Measurements from ENCODE around the gene CDC37L1. TPM values are rescaled to one million over a fixed set of nuclear protein-coding genes. Genes with fewer than 3 reads are reported as not detected.
"Not testable (repeated sequence)": the region's sequence is repeated elsewhere in the genome, so short reads cannot be mapped to it uniquely, and the experiment has no call there.

CDC37L1 gene
- total RNA-seq, 1 experiment from 2014 or later, result 12.1 TPM

- Mint-ChIP-seq H3K4me1 (ENCODE audit: low read depth, unreplicated experiment) (no peaks in the 10 kb centered on the region), H3K36me3 (ENCODE audit: insufficient read depth, unreplicated experiment) (no peaks in the 10 kb centered on the region), H3K4me3 (ENCODE audit: low read depth, unreplicated experiment) (no peak overlapping the region), H3K9me3 (ENCODE audit: low read depth, unreplicated experiment) (no peaks in the 10 kb centered on the region), H3K27ac (ENCODE audit: unreplicated experiment) (no peak overlapping the region), H3K27me3 (ENCODE audit: unreplicated experiment) (no peaks in the 10 kb centered on the region)
- intact Hi-C loops (cut with micrococcal nuclease; ENCODE audit: unreplicated experiment), result loop anchor here (2.0 to 5.0 kb wide), 2 partner anchors 153 to 257 kb away; no protein-coding TSS in a partner anchor
- peak; percentile 48 for DNase-seq
- no TSS peak for BruUV-seq (replicated peaks)
- TF ChIP-seq CTCF (IDR thresholded peaks at IDR 0.05; ENCODE audit: unreplicated experiment), result peak; percentile 35
- CTCF ChIA-PET, result interaction anchor here (0.8 to 1.3 kb wide), 2 partner anchors 13 to 257 kb away, joined by 4 to 6 read pairs; no protein-coding TSS in a partner anchor
Measured at GRCh38 chr9:4640027-4640426, 39.3 kb upstream of the CDC37L1 start.

GRCh38 chr9:4642351-4642750 lies 37.0 kb upstream of the CDC37L1 start:
- Mint-ChIP-seq H3K4me3 (ENCODE audit: low read depth, unreplicated experiment) (no peak overlapping the region), H3K27me3 (ENCODE audit: unreplicated experiment) (no peaks in the 10 kb centered on the region), H3K9me3 (ENCODE audit: low read depth, unreplicated experiment) (no peaks in the 10 kb centered on the region), H3K36me3 (ENCODE audit: insufficient read depth, unreplicated experiment) (no peaks in the 10 kb centered on the region), H3K4me1 (ENCODE audit: low read depth, unreplicated experiment) (no peaks in the 10 kb centered on the region), H3K27ac (ENCODE audit: unreplicated experiment) (no peak overlapping the region)
- intact Hi-C loops (cut with micrococcal nuclease; ENCODE audit: unreplicated experiment), result loop anchor here (5.0 kb wide), 1 partner anchor 155 kb away; no protein-coding TSS in a partner anchor
- DNase-seq, result no peak
- no TSS peak for BruUV-seq (replicated peaks)
- CTCF ChIA-PET, result no interaction called here
- TF ChIP-seq CTCF (IDR thresholded peaks at IDR 0.05; ENCODE audit: unreplicated experiment), result no peak

- TF ChIP-seq CTCF (IDR thresholded peaks at IDR 0.05; ENCODE audit: unreplicated experiment), result no peak
- intact Hi-C loops (cut with micrococcal nuclease; ENCODE audit: unreplicated experiment), result no loop called here
- H3K4me1 Mint-ChIP-seq (ENCODE audit: low read depth, unreplicated experiment), result no peaks in the 10 kb centered on the region
- CTCF ChIA-PET, result no interaction called here
- no TSS peak for BruUV-seq (replicated peaks)
- H3K9me3 Mint-ChIP-seq (ENCODE audit: low read depth, unreplicated experiment), result no peaks in the 10 kb centered on the region
- H3K27ac Mint-ChIP-seq (ENCODE audit: unreplicated experiment), result no peak overlapping the region
- no peak for DNase-seq
- H3K4me3 Mint-ChIP-seq (ENCODE audit: low read depth, unreplicated experiment), result no peak overlapping the region
- no peaks in the 10 kb centered on the region for H3K36me3 Mint-ChIP-seq (ENCODE audit: insufficient read depth, unreplicated experiment)
- H3K27me3 Mint-ChIP-seq (ENCODE audit: unreplicated experiment), result no peaks in the 10 kb centered on the region
Measured at GRCh38 chr9:4654084-4654483, 25.3 kb upstream of the CDC37L1 start.

- TF ChIP-seq CTCF (IDR thresholded peaks at IDR 0.05; ENCODE audit: unreplicated experiment), result no peak
- H3K27ac Mint-ChIP-seq (ENCODE audit: unreplicated experiment), result no peak overlapping the region
- no peaks in the 10 kb centered on the region for H3K9me3 Mint-ChIP-seq (ENCODE audit: low read depth, unreplicated experiment)
- H3K4me1 Mint-ChIP-seq (ENCODE audit: low read depth, unreplicated experiment), result no peaks in the 10 kb centered on the region
- no TSS peak for BruUV-seq (replicated peaks)
- intact Hi-C loops (cut with micrococcal nuclease; ENCODE audit: unreplicated experiment), result no loop called here
- H3K36me3 Mint-ChIP-seq (ENCODE audit: insufficient read depth, unreplicated experiment), result no peaks in the 10 kb centered on the region
- DNase-seq, result no peak
- H3K4me3 Mint-ChIP-seq (ENCODE audit: low read depth, unreplicated experiment), result no peak overlapping the region
- H3K27me3 Mint-ChIP-seq (ENCODE audit: unreplicated experiment), result no peaks in the 10 kb centered on the region
- CTCF ChIA-PET, result no interaction called here
Measured at GRCh38 chr9:4654538-4654937, 24.8 kb upstream of the CDC37L1 start.

- H3K36me3 Mint-ChIP-seq (ENCODE audit: insufficient read depth, unreplicated experiment); DNase-seq; H3K9me3 Mint-ChIP-seq (ENCODE audit: low read depth, unreplicated experiment); H3K27me3 Mint-ChIP-seq (ENCODE audit: unreplicated experiment); intact Hi-C loops (cut with micrococcal nuclease; ENCODE audit: unreplicated experiment); H3K4me3 Mint-ChIP-seq (ENCODE audit: low read depth, unreplicated experiment); BruUV-seq (replicated peaks); H3K4me1 Mint-ChIP-seq (ENCODE audit: low read depth, unreplicated experiment); H3K27ac Mint-ChIP-seq (ENCODE audit: unreplicated experiment): not testable (repeated sequence)
- CTCF ChIA-PET, result interaction anchor here (0.6 kb wide), 1 partner anchor 31 kb away, joined by 5 read pairs; no protein-coding TSS in a partner anchor
Measured at GRCh38 chr9:4656196-4656595, 23.2 kb upstream of the CDC37L1 start.

Measured in Calu3 (cell line).